Activated T-cell treated with anti-CD3 and anti-CD28 coated beads, Interleukin-2, amount 50 U/mL, for 72 hours (primary cell): ENCODE measurements around the gene SLC2A5. TPM values are rescaled to one million over a fixed set of nuclear protein-coding genes. Genes with fewer than 3 reads are reported as not detected.
"Not testable (repeated sequence)": the region's sequence is repeated elsewhere in the genome, so short reads cannot be mapped to it uniquely, and the experiment has no call there.

ENCODE experiments used
- ATAC-seq, 2 donors: fragments of 150-1000 bp; cut with Tn5 transposase; replicated peaks in 1 of 2; 2 replicates each; pipeline ENCODE4 v1.10.0; 2021; ENCODE audit warnings: moderate library complexity in 2 of 2, mild to moderate bottlenecking in 1 of 2
- DNase-seq, 2 donors: peaks; one replicate each; pipeline ENCODE4 v3.0.0; 2021 to 2022; ENCODE audit warnings: mixed read lengths in 1 of 2
- H3K27ac Mint-ChIP-seq: one replicate; pipeline ENCODE4 v1.8.0; 2022; ENCODE audit warnings: mild to moderate bottlenecking, moderate library complexity, mixed read lengths
- H3K27me3 Mint-ChIP-seq: one replicate; pipeline ENCODE4 v1.8.0; 2022; ENCODE audit warnings: low read depth, mixed read lengths
- H3K36me3 Mint-ChIP-seq, 2 donors: one replicate each; pipeline ENCODE4 v1.8.0; 2022; ENCODE audit warnings: mixed read lengths in 2 of 2, mild to moderate bottlenecking in 1 of 2; ENCODE audit not compliant: insufficient read depth in 2 of 2
- H3K4me1 Mint-ChIP-seq: one replicate; pipeline ENCODE4 v1.8.0; 2022; ENCODE audit warnings: low read depth, mixed read lengths
- H3K4me3 Mint-ChIP-seq, 2 donors: one replicate each; pipeline ENCODE4 v1.8.0; 2022; ENCODE audit warnings: mild to moderate bottlenecking in 2 of 2, mixed read lengths in 2 of 2, moderate library complexity in 2 of 2
- H3K9me3 Mint-ChIP-seq, 2 donors: one replicate each; pipeline ENCODE4 v1.8.0; 2022; ENCODE audit warnings: mixed read lengths in 2 of 2
- total RNA-seq, 2 donors: library from RNA; stranded (reverse); gene quantifications; one replicate each; pipeline ENCODE4 v1.2.3, GENCODE V29; 2022

Gene SLC2A5
- total RNA-seq, 2 donors from 2014 or later: not detected

GRCh38 chr1:9014475-9015375 is 54.7 kb downstream of the SLC2A5 start:
- H3K27me3 Mint-ChIP-seq: peaks cover 7% of the 10 kb centered on the region
- H3K4me1 Mint-ChIP-seq: peaks cover 10% of the 10 kb centered on the region
- no peak for DNase-seq
- ATAC-seq: no peak
- H3K27ac Mint-ChIP-seq: no peak overlapping the region
- H3K9me3 Mint-ChIP-seq: no peaks in the 10 kb centered on the region
- H3K36me3 Mint-ChIP-seq: no peaks in the 10 kb centered on the region
- no peak overlapping the region for H3K4me3 Mint-ChIP-seq

- no peaks in the 10 kb centered on the region for H3K36me3 Mint-ChIP-seq
- H3K4me1 Mint-ChIP-seq: peaks cover 10% of the 10 kb centered on the region
- no peaks in the 10 kb centered on the region for H3K9me3 Mint-ChIP-seq
- no peak overlapping the region for H3K27ac Mint-ChIP-seq
- ATAC-seq: no peak
- peaks cover 7% of the 10 kb centered on the region for H3K27me3 Mint-ChIP-seq
- H3K4me3 Mint-ChIP-seq: no peak overlapping the region
- DNase-seq: no peak
These were observed 55.6 kb downstream of the SLC2A5 start for GRCh38 chr1:9013819-9014218.

GRCh38 chr1:9010781-9011323 is 58.6 kb downstream of the SLC2A5 start:
- no peak for ATAC-seq
- no peak overlapping the region for H3K27ac Mint-ChIP-seq
- no peaks in the 10 kb centered on the region for H3K9me3 Mint-ChIP-seq
- DNase-seq: no peak
- no peak overlapping the region for H3K4me3 Mint-ChIP-seq
- H3K27me3 Mint-ChIP-seq: no peaks in the 10 kb centered on the region
- peaks cover 10% of the 10 kb centered on the region for H3K4me1 Mint-ChIP-seq
- H3K36me3 Mint-ChIP-seq: no peaks in the 10 kb centered on the region

GRCh38 chr1:9009438-9010370 is 59.7 kb downstream of the SLC2A5 start:
- DNase-seq (peak; percentile 20 to 36), ATAC-seq (peak in 1 of 2 donors; percentile 45)
- Mint-ChIP-seq H3K4me3 (no peak overlapping the region), H3K27ac (no peak overlapping the region), H3K27me3 (no peaks in the 10 kb centered on the region), H3K36me3 (no peaks in the 10 kb centered on the region), H3K4me1 (peaks cover 10% of the 10 kb centered on the region), H3K9me3 (no peaks in the 10 kb centered on the region)

GRCh38 chr1:9008236-9008635 is 61.2 kb downstream of the SLC2A5 start:
- H3K4me1 Mint-ChIP-seq: peaks cover 17% of the 10 kb centered on the region
- H3K27me3 Mint-ChIP-seq: no peaks in the 10 kb centered on the region
- no peak overlapping the region for H3K27ac Mint-ChIP-seq

GRCh38 chr1:9006956-9007615 is 62.3 kb downstream of the SLC2A5 start:
- no peaks in the 10 kb centered on the region for H3K36me3 Mint-ChIP-seq
- no peak overlapping the region for H3K27ac Mint-ChIP-seq
- H3K9me3 Mint-ChIP-seq: no peaks in the 10 kb centered on the region
- H3K27me3 Mint-ChIP-seq: no peaks in the 10 kb centered on the region
- no peak overlapping the region for H3K4me3 Mint-ChIP-seq
- ATAC-seq (no peak), DNase-seq (no peak)
- H3K4me1 Mint-ChIP-seq: peaks cover 17% of the 10 kb centered on the region

More at GRCh38 chr1:9008236-9008635, 61.2 kb downstream of the SLC2A5 start:
- no peak overlapping the region for H3K4me3 Mint-ChIP-seq
- ATAC-seq (no peak), DNase-seq (no peak)
- H3K9me3 Mint-ChIP-seq: no peaks in the 10 kb centered on the region
- no peaks in the 10 kb centered on the region for H3K36me3 Mint-ChIP-seq

- peaks cover 9% of the 10 kb centered on the region for H3K4me1 Mint-ChIP-seq
- no peaks in the 10 kb centered on the region for H3K36me3 Mint-ChIP-seq
- no peaks in the 10 kb centered on the region for H3K27me3 Mint-ChIP-seq
- DNase-seq: no peak
- no peak overlapping the region for H3K27ac Mint-ChIP-seq
- H3K4me3 Mint-ChIP-seq: no peak overlapping the region
- ATAC-seq: peak in 1 of 2 donors; percentile 10
- no peaks in the 10 kb centered on the region for H3K9me3 Mint-ChIP-seq
These were observed 64.1 kb downstream of the SLC2A5 start for GRCh38 chr1:9005395-9005708.

- no peak overlapping the region for H3K27ac Mint-ChIP-seq
- peak; percentile 86 to 89 for DNase-seq
- ATAC-seq: peak; percentile 88 to 95
- H3K27me3 Mint-ChIP-seq: no peaks in the 10 kb centered on the region
- peak overlapping the region; percentile 40 to 54 for H3K4me3 Mint-ChIP-seq
- no peaks in the 10 kb centered on the region for H3K9me3 Mint-ChIP-seq
- H3K36me3 Mint-ChIP-seq: no peaks in the 10 kb centered on the region
- peaks cover 7% of the 10 kb centered on the region for H3K4me1 Mint-ChIP-seq
These were observed 64.6 kb downstream of the SLC2A5 start for GRCh38 chr1:9004700-9005394.

- DNase-seq (no peak), ATAC-seq (no peak)
- H3K27me3 Mint-ChIP-seq: no peaks in the 10 kb centered on the region
These were observed 65.3 kb downstream of the SLC2A5 start for GRCh38 chr1:9004031-9004699.

GRCh38 chr1:9002215-9002560 is 67.2 kb downstream of the SLC2A5 start:
- H3K4me3 Mint-ChIP-seq, H3K36me3 Mint-ChIP-seq, ATAC-seq, H3K27ac Mint-ChIP-seq, DNase-seq, H3K9me3 Mint-ChIP-seq, H3K27me3 Mint-ChIP-seq, H3K4me1 Mint-ChIP-seq: not testable (repeated sequence)

More at GRCh38 chr1:9004031-9004699, 65.3 kb downstream of the SLC2A5 start:
- no peaks in the 10 kb centered on the region for H3K9me3 Mint-ChIP-seq
- peaks cover 7% of the 10 kb centered on the region for H3K4me1 Mint-ChIP-seq
- no peak overlapping the region for H3K27ac Mint-ChIP-seq
- H3K36me3 Mint-ChIP-seq: no peaks in the 10 kb centered on the region
- peak overlapping the region; percentile 22 to 40 for H3K4me3 Mint-ChIP-seq

GRCh38 chr1:9001534-9002214 is 67.8 kb downstream of the SLC2A5 start:
- not testable (repeated sequence) for H3K27me3 Mint-ChIP-seq, H3K9me3 Mint-ChIP-seq, H3K4me3 Mint-ChIP-seq, H3K4me1 Mint-ChIP-seq, ATAC-seq, H3K36me3 Mint-ChIP-seq, H3K27ac Mint-ChIP-seq, DNase-seq
